Caco-2 (cell line): ENCODE measurements around the gene CMYA5. TPM values are rescaled to one million over a fixed set of nuclear protein-coding genes. Genes with fewer than 3 reads are reported as not detected.

Experiments
- BruUV-seq: library from RNA; stranded (reverse); fragments of 400-500 nt; replicated peaks from 2 replicates; lab custom pipeline; 2021; lab: Mats Ljungman, UMichigan
- CTCF ChIA-PET: fragments of 300-600 bp; sonication (Branson Sonifier 250); formaldehyde crosslinking; loops from one replicate; lab custom pipeline; 2022; ENCODE audit warnings: antibody characterized with exemption; lab: Charles Lee
- POLR2A ChIA-PET: fragments of 300-600 bp; sonication (Branson Sonifier 250); formaldehyde crosslinking; loops from one replicate; lab custom pipeline; 2022; ENCODE audit warnings: antibody characterized with exemption; lab: Charles Lee
- DNase-seq, 2 experiments: peaks; one replicate each; pipeline versions ENCODE4 v3.0.0 to v3.0.0-alpha.2; 2020 to 2022
- H3K27me3 ChIP-seq: replicated peaks from 2 replicates; pipeline ENCODE4 v1.6.0; 2011; ENCODE audit warnings: low read length; ENCODE audit not compliant: control insufficient read depth, insufficient read depth
- H3K36me3 ChIP-seq: 2 replicates; pipeline ENCODE4 v1.5.1; 2011; ENCODE audit warnings: low read length; ENCODE audit not compliant: control insufficient read depth, insufficient read depth
- H3K4me1 ChIP-seq: fragments of 250-450 bp; sonication (Bioruptor Pico); 2 replicates; pipeline ENCODE4 v1.5.1; 2020; ENCODE audit warnings: mild to moderate bottlenecking
- H3K4me3 ChIP-seq: 2 replicates; pipeline ENCODE4 v1.5.1; 2011; ENCODE audit warnings: low read depth, mild to moderate bottlenecking, control low read depth, low read length
- H3K9me3 ChIP-seq: fragments of 250-450 bp; sonication (Bioruptor Pico); 2 replicates; pipeline ENCODE4 v1.5.1; 2020; ENCODE audit warnings: mild to moderate bottlenecking, moderate library complexity
- H3K27ac Mint-ChIP-seq: one replicate; pipeline ENCODE4 v1.8.0; 2022; ENCODE audit warnings: mixed read lengths; ENCODE audit not compliant: unreplicated experiment
- H3K27me3 Mint-ChIP-seq: one replicate; pipeline ENCODE4 v1.8.0; 2022; ENCODE audit warnings: mixed read lengths; ENCODE audit not compliant: insufficient read depth, unreplicated experiment
- H3K36me3 Mint-ChIP-seq: one replicate; pipeline ENCODE4 v1.8.0; 2022; ENCODE audit warnings: mild to moderate bottlenecking, mixed read lengths; ENCODE audit not compliant: insufficient read depth, unreplicated experiment
- H3K4me1 Mint-ChIP-seq: one replicate; pipeline ENCODE4 v1.8.0; 2022; ENCODE audit warnings: low read depth, mixed read lengths; ENCODE audit not compliant: unreplicated experiment
- H3K4me3 Mint-ChIP-seq: one replicate; pipeline ENCODE4 v1.8.0; 2022; ENCODE audit warnings: mild to moderate bottlenecking, moderate library complexity, mixed read lengths; ENCODE audit not compliant: unreplicated experiment
- H3K9me3 Mint-ChIP-seq: one replicate; pipeline ENCODE4 v1.8.0; 2022; ENCODE audit warnings: mixed read lengths; ENCODE audit not compliant: unreplicated experiment
- CTCF ChIP-seq, 2 experiments: fragments of 200-600 bp in 1 of 2; IDR thresholded peaks; 1 replicate in 1 of 2; 2 replicates in 1 of 2; pipeline versions ENCODE4 v1.5.1 to v1.8.0; 2011 to 2022; ENCODE audit warnings: antibody characterized with exemption in 1 of 2, control low read depth in 1 of 2, inconsistent platforms in 1 of 2, low read depth in 1 of 2, low read length in 1 of 2, mild to moderate bottlenecking in 1 of 2, moderate library complexity in 1 of 2; ENCODE audit not compliant: insufficient read depth in 1 of 2, severe bottlenecking in 1 of 2, unreplicated experiment in 1 of 2
- intact Hi-C: fragments of 100-400 bp; cut with micrococcal nuclease; formaldehyde crosslinking; loops from one replicate; pipeline ENCODE4 v1.10.0; 2022; ENCODE audit not compliant: unreplicated experiment
- total RNA-seq: library from RNA; stranded (reverse); gene quantifications from 2 replicates; pipeline ENCODE4 v1.2.3, GENCODE V29; 2022

Gene CMYA5
- total RNA-seq, 1 experiment from 2014 or later = 0.39 TPM

- intact Hi-C loops = no loop called here
- H3K4me1 Mint-ChIP-seq = no peaks in the 10 kb centered on the region
- H3K36me3 Mint-ChIP-seq = no peaks in the 10 kb centered on the region
- peaks cover 21% of the 10 kb centered on the region for H3K27me3 Mint-ChIP-seq
- Histone ChIP-seq H3K9me3 (no peaks in the 10 kb centered on the region), H3K4me3 (no peak overlapping the region), H3K4me1 (no peaks in the 10 kb centered on the region), H3K36me3 (no peaks in the 10 kb centered on the region), H3K27me3 (no peaks in the 10 kb centered on the region)
- ChIA-PET POLR2A (no interaction called here), CTCF (no interaction called here)
- DNase-seq = no peak
- TF ChIP-seq CTCF (IDR thresholded peaks at IDR 0.05; ENCODE audit: insufficient read depth in 1 of 2, low read depth in 1 of 2, low read length in 1 of 2, severe bottlenecking in 1 of 2, unreplicated experiment in 1 of 2) = no peak
- no peak overlapping the region for H3K27ac Mint-ChIP-seq
- H3K9me3 Mint-ChIP-seq = no peaks in the 10 kb centered on the region
- BruUV-seq = no TSS peak
- no peak overlapping the region for H3K4me3 Mint-ChIP-seq
Observed at GRCh38 chr5:79827159-79827629, 137.6 kb downstream of the CMYA5 start.

DNA sequence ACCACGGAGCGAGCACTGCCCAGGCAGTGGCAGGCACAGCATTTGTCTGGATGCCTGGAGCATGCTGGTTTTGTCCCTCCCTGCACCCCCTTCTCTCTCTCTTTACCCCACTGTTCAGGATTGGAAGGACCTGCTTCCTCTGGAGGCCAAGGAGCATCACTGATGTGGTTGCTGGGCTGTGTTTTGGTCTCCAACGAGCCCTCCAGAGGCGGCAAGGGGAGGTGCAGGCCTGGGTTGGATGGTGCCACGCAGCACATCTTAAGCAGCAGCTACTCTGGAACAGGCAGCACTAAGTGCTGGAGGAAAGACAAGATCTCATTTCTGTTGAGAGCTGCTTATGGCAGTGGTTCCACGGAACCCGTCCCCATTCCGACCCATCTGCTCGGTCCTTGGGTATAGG lies 139.6 kb downstream of the CMYA5 start:
- Mint-ChIP-seq H3K36me3 (no peaks in the 10 kb centered on the region), H3K27ac (no peak overlapping the region), H3K27me3 (peaks cover 20% of the 10 kb centered on the region), H3K4me3 (no peak overlapping the region), H3K9me3 (no peaks in the 10 kb centered on the region), H3K4me1 (no peaks in the 10 kb centered on the region)
- Histone ChIP-seq H3K9me3 (no peaks in the 10 kb centered on the region), H3K27me3 (no peaks in the 10 kb centered on the region), H3K4me3 (no peak overlapping the region), H3K4me1 (no peaks in the 10 kb centered on the region), H3K36me3 (no peaks in the 10 kb centered on the region)
- peak; percentile 44 to 47 for DNase-seq
- ChIA-PET POLR2A (interaction anchor here (0.6 kb wide), 1 partner anchor 40 kb away, joined by 3 read pairs; no protein-coding TSS in a partner anchor), CTCF (interaction anchor here (1.1 kb wide), 2 partner anchors 11 to 55 kb away, joined by 3 read pairs; no protein-coding TSS in a partner anchor)
- no TSS peak for BruUV-seq
- TF ChIP-seq CTCF (IDR thresholded peaks at IDR 0.05; ENCODE audit: insufficient read depth in 1 of 2, low read depth in 1 of 2, low read length in 1 of 2, severe bottlenecking in 1 of 2, unreplicated experiment in 1 of 2) = peak; percentile 50 to 65
- intact Hi-C loops = no loop called here

DNA sequence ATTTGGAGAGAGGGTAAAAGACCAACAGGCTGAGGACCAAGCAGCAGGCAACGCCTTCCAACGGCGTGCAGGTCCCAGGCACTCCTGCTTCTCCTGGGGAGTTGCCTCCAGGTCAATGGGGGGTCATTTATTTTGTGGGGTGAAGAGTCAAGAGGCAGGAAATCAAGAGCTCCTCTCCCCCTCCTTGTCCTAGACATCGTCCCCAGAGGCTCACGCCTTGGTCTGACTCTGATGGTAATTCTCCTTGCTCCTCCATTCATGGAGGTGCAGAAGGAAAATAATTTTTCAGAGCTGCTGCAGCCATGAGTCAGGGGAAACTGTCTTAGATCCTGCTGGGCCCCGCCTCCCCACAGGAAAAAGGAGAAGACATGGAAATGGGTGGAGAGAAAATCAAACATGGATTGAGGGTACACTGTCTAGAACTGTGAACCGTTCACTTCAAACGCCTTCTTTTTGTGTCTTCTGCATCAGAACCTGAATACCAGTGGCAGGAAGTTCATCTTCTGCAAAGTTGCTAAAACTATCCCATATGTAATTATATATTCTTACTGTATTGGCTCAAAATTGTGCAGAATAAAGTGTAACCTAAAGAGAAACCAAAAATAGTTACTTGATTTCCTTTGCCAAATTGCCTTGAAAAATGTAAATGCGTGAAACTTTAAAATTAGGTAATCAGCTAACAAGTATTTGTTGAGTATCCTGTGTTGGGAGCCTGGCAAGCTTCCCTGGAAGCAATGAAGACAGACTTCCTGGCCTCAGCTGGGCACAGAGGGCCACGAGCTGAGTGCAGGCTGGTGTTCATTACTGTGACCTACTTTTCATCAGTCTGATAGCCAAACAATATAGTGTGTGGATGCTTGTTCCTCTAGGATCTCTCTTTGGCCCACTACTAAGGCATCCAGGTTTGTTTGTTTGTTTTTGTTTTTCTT lies 142.0 kb downstream of the CMYA5 start:
- H3K27ac Mint-ChIP-seq = no peak overlapping the region
- peaks cover 12% of the 10 kb centered on the region for H3K27me3 Mint-ChIP-seq
- no peaks in the 10 kb centered on the region for H3K4me1 ChIP-seq
- no peaks in the 10 kb centered on the region for H3K36me3 ChIP-seq
- ChIA-PET POLR2A (no interaction called here), CTCF (no interaction called here)
- intact Hi-C loops = no loop called here
- no peaks in the 10 kb centered on the region for H3K9me3 Mint-ChIP-seq
- H3K36me3 Mint-ChIP-seq = no peaks in the 10 kb centered on the region
- no peak for TF ChIP-seq CTCF (IDR thresholded peaks at IDR 0.05; ENCODE audit: insufficient read depth in 1 of 2, low read depth in 1 of 2, low read length in 1 of 2, severe bottlenecking in 1 of 2, unreplicated experiment in 1 of 2)
- no peak overlapping the region for H3K4me3 Mint-ChIP-seq
- H3K27me3 ChIP-seq = no peaks in the 10 kb centered on the region
- no peaks in the 10 kb centered on the region for H3K4me1 Mint-ChIP-seq
- no TSS peak for BruUV-seq
- no peak for DNase-seq
- H3K9me3 ChIP-seq = no peaks in the 10 kb centered on the region
- no peak overlapping the region for H3K4me3 ChIP-seq
